ENCODE results near the gene PRKCZ.
"Not testable (repeated sequence)": the region's sequence is repeated elsewhere in the genome, so short reads cannot be mapped to it uniquely, and the experiment has no call there.

The PRKCZ gene

GRCh38 chr1:2137257-2138121 is 87.3 kb downstream of the PRKCZ start:
- DNase-seq = no peak

GRCh38 chr1:2139156-2139555 is 88.9 kb downstream of the PRKCZ start:
- not testable (repeated sequence) for DNase-seq

GRCh38 chr1:2141025-2141424 is 90.8 kb downstream of the PRKCZ start:
- DNase-seq = no peak

GRCh38 chr1:2143814-2144500 is 93.7 kb downstream of the PRKCZ start:
- no peak for DNase-seq

- DNase-seq = no peak
Measured at GRCh38 chr1:2144501-2145090, 94.4 kb downstream of the PRKCZ start.

GRCh38 chr1:2145946-2146835 is 96.0 kb downstream of the PRKCZ start:
- DNase-seq = no peak

- no peak for DNase-seq
Measured at GRCh38 chr1:2146836-2147517, 96.8 kb downstream of the PRKCZ start.

- DNase-seq = not testable (repeated sequence)
Measured at GRCh38 chr1:2147869-2148268, 97.7 kb downstream of the PRKCZ start.

- DNase-seq = no peak
Measured at GRCh38 chr1:2148691-2149090, 98.5 kb downstream of the PRKCZ start.

GRCh38 chr1:2150801-2151200 is 100.6 kb downstream of the PRKCZ start:
- no peak for DNase-seq

- no peak for DNase-seq
Measured at GRCh38 chr1:2151252-2151651, 101.0 kb downstream of the PRKCZ start.

GRCh38 chr1:2151911-2152310 is 101.7 kb downstream of the PRKCZ start:
- DNase-seq = no peak

GRCh38 chr1:2152954-2153353 is 102.7 kb downstream of the PRKCZ start:
- DNase-seq = no peak

GRCh38 chr1:2154022-2154421 is 103.8 kb downstream of the PRKCZ start:
- DNase-seq = no peak

- DNase-seq = no peak
Measured at GRCh38 chr1:2155147-2155598, 105.0 kb downstream of the PRKCZ start.

GRCh38 chr1:2155788-2156187 is 105.6 kb downstream of the PRKCZ start:
- no peak for DNase-seq

- no peak for DNase-seq
Measured at GRCh38 chr1:2156866-2157265, 106.7 kb downstream of the PRKCZ start.

- no peak for DNase-seq
Measured at GRCh38 chr1:2157856-2158255, 107.6 kb downstream of the PRKCZ start.

- DNase-seq = no peak
Measured at GRCh38 chr1:2158272-2158671, 108.1 kb downstream of the PRKCZ start.

- DNase-seq = no peak
Measured at GRCh38 chr1:2159124-2159523, 108.9 kb downstream of the PRKCZ start.

- no peak for DNase-seq
Measured at GRCh38 chr1:2160451-2161300, 110.5 kb downstream of the PRKCZ start.
